GM19351 (cell line): ENCODE measurements around the gene ENOX1.

Source experiments
- ATAC-seq: cut with Tn5 transposase; IDR thresholded peaks from one replicate; pipeline ENCODE4 v1.9.1; 2021; ENCODE audit warnings: mild to moderate bottlenecking, moderate library complexity; ENCODE audit not compliant: unreplicated experiment

The ENOX1 gene

DNA sequence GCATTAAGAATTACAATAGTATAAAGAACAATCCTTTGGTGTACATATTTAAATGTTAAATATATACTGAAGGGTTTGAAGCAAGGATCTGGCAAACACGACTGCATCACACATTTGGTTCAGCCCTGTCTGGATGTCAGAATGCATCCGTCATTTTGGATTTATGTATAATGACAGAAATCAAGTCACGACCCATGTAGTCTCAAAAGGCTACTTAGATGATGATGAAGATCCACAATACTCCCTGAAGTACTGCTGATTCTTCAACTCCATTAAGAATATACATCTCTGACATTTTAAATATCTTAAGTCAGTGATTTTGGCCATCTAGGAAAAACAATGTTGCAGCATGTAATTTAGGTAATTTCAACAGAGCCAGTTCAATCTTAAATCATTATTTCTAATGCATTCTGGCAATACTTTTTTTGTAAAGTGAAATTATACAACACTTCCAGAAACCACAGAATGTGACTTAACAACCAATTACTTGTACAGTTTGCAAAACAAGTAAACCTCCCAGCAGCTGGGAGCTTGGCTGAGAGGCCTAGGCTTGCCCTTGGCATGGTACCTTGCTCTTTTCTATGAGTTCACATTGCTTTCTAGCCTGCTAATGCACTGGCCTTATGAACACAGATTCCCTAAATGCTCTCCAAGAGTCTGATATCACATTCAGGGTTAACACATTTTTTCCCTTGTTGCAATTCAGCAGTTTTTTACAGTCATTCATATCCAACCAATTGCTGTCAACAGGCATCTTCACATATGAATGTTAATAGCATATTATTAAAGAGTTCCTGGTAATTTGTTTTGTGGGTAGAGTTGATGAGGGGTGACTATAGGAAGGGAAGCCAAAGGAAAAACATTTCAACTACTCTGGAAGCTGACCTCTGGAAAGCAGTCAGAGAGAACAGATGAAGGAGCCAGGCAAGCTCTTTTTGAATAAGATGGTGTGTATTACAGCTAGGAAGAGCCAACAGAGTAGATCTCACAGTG is 175.2 kb downstream of the ENOX1 start:
- ATAC-seq: no peak

DNA sequence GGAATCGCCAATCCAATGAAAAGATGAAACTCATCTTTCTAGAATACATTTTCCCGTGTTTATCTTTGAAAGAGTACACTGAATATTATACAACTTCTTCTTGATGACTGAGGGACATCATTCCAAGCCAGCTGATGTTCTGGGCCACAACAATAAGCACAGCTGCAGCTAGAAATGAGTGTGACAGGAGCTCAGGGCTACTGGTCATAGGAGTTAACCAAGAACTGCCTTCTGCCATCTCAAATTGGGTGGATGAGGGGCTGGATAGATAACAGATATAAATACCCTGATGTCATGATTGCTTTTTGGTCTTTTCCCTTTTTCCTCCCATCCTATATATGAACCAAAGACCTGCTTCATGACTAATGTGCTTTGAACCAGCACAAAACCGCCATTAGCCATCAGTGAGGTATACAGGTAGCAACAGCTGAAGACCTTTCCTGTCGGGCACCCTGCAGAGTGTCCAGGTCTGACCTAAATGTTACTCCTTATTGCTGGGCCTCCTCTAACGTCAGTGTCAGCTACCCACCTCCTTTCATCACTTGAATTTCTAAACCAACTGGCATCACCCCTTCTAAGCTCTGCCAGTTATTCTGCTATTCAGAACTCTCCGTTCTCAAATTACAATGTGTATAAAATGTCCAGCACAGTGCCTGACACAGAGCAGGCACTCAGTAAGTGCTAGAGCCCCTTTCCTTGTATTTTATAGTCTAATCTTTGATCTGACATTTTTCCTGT is 178.2 kb downstream of the ENOX1 start:
- no peak for ATAC-seq

DNA sequence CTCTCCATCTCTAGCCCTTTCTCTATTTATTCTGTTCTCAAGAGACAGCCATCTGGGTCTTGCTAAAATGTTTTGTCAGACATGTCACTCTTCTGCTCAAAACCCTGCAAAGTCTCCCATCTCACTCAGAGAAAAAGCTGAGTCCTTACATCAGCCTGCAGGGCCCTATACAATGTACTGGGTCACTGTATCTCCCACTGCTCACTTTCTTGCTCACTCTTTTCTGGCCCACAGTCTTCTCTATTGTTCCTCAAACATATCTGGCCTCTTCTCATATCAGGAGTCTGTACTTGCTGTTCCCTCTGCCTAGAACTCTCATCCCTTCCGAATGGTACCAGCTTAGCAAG is 189.2 kb downstream of the ENOX1 start:
- no peak for ATAC-seq

DNA sequence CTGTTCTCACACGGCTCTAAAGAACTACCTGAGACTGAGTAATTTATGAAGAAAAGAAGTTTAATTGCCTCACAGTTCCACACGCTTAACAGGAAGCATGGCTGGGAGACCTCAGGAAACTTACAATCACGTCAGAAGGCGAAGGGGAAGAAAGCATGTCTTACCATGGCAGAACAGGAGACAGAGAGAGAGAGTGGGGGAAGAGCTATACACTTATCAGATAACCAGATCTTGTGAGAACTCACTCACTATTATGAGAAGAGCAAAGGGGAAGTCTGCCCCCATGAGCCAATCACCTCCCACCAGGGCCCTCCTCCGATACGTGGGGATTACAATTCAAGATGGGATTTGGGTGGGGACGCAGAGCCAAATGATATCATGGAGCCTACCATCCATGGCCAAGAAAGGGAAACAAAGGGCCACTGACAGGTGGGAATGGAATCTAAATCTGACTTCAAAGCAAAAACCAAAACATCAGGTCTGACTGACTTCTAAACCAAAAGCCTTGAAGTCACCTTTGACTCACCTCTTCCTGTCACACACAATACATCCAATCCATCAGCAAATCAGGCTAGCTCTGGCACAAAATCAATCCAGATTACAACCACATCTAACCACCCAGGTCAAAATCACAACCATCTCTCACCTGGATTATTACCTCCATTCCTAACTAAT is 189.7 kb downstream of the ENOX1 start:
- no peak for ATAC-seq

DNA sequence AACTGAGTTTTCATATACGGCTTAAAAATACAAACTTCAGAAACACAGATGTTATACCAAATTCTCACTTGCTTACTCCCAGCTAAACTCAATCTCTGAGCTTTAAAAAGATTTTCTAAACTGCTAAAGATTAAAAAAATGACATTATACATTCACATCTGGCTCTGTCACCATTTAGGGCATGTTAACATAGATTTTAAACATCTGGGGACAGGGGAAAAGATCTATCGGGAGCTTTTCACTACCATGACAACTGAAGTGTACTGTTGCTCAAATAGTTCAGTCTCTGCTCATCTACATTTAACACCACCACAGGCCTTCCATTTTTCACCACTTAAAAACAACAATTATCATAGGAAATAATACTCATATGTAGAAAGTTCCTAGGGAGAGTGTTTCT is 190.8 kb downstream of the ENOX1 start:
- no peak for ATAC-seq

DNA sequence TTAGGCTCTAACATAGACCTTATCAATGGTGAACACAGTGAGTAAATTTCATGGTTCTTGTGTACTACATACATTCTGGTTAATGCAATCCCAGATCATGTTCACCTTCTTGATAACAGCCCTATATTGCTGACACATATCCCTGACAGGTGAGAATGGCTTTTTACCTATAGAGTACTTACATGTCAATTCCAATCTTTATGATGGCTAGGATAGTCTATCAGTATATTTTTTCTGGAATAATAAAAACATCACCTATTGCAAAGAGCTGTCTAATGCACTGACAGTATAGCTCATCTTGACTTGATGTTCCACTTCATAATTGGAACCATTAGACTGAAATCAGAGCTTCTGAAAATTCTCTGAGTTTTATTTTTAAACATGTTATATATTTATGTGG is 199.4 kb downstream of the ENOX1 start:
- no peak for ATAC-seq

DNA sequence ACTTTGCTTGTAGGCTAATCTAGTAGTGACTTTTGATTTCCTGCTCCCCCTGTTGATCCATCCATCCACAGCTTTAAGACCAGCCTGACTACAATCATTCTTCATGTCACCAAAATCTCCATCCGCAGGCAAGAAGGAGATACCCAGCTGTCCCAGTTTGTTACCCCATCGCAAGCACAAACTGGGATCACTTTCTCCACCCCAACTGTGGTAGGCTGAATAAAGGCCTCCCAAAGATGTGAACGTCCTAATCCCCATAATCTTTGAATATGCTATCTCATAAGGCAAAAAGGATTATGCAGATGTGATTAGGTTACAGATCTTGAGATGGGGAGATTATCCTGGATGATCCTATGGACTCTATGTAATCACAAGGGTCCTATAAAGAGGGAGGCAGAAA is 202.0 kb downstream of the ENOX1 start:
- ATAC-seq: no peak

DNA sequence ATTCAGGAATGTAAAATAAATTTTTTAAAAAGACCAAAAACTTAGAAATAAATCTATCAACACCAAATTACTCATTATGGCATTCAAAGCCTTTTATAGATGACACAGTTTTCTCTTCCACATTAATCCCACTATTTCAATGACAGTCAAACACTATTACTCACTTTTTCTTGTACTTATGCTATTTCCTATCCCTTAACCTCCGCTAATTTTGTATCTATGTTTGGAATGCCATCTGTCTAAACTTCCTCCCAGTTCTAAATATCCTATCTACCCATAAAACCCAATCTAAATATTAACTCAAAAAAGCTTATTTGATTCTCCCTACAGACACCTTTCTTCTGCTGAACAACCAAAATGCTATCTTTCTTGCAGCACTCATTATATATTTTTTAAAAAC is 203.5 kb downstream of the ENOX1 start:
- ATAC-seq: no peak

DNA sequence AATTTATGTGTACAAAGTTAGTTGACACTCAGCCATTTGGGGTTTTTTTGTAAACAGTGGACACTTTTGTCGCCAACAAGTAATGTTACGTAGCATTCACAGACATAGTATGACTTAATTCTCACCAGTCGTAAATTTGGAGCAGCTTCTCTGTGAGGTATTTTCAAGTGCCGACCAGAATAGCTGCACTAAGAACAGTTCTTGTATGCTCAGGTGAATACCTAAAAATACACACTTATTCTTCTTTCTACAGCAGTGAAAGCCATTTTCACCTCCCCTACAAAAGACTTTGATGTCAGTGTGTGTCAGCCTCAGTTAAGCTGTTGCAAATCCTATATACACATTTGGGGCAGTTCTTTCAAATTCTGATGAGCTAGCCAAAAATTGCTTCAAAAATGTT is 206.5 kb downstream of the ENOX1 start:
- no peak for ATAC-seq

DNA sequence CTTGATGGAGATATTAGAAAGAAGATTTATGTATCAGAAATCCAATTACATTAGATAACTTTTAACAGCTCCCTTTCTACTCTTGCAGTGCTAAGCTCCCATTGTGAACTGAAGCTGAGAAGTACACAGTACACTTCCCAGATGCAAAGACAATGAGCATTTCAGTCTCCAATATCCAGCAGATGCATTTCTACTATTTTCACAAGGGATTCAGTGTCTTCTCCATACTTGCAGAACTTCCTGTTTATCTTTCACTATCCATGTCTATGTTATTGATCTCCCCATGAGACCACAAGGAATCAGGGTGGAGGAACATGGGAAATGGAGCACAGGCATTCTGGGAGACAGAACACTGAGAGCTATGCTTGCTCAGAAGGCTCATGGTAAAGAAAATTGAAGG is 207.5 kb downstream of the ENOX1 start:
- ATAC-seq: no peak

DNA sequence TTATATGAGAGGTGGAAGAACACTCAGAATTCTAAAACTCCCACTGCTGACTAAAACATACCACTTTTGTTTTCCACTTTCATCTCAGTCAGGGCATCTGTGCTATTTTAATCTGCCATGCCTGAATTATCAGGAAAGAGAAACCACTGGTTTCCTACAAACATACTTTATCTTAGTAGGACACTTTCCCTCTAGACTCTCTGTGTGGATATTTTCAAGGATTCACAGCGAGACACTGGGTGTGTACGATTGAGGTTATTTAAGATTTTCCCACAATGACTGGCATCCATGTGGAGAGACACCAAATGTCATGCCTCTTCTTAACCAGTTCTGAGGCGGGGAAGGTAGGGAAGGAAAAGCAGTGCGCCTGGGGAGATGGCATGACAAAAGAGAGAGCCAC is 212.2 kb downstream of the ENOX1 start:
- no peak for ATAC-seq

DNA sequence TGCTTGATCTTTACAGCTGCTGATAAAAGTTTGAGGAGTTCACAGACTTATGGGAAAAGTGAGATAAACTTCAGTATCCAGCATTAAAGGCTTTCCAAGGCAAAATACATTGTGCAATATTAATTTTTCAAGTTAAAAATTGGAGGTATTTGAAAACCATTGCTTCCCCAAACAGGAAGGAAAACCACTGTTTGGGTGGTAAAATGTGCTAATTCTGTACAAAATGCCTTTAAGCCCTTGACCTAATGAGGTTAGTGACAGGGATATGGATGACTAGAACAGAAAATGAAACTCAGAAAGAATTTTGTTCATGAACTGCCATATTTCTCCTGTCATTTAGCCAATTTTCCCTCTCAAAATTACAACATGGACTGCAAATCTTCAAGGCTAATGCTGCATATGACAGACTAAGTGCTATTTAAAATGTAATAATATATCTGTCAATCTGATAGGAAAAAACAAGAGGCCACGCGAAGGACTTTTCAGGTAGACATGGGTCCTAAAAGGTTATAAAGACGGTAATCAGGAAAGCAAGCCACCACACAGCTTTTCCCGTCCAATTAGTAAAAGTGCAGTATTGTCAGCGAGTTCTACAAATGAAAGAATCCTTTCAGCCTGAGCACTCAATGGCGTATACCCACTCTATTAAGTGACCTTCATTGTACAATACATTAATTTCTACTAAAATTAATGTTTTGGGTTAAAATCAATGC is 212.8 kb downstream of the ENOX1 start:
- no peak for ATAC-seq

DNA sequence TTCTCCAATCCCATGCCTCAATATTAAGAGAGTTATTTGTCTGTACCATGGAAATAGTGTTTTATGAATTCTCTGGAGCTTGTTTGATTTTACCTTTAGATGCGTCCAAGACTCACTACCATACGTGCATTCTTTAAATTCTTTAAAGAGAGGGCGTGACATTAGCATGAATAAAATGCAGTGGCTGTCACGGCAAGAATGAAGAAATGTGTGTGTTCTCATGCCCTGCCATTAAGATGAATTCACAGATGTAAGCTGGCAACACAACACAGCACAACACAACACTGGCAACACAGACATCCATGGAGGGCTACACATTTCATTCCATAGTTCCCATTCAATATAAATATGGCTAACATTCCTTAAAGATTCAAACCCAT is 213.4 kb downstream of the ENOX1 start:
- ATAC-seq: no peak

DNA sequence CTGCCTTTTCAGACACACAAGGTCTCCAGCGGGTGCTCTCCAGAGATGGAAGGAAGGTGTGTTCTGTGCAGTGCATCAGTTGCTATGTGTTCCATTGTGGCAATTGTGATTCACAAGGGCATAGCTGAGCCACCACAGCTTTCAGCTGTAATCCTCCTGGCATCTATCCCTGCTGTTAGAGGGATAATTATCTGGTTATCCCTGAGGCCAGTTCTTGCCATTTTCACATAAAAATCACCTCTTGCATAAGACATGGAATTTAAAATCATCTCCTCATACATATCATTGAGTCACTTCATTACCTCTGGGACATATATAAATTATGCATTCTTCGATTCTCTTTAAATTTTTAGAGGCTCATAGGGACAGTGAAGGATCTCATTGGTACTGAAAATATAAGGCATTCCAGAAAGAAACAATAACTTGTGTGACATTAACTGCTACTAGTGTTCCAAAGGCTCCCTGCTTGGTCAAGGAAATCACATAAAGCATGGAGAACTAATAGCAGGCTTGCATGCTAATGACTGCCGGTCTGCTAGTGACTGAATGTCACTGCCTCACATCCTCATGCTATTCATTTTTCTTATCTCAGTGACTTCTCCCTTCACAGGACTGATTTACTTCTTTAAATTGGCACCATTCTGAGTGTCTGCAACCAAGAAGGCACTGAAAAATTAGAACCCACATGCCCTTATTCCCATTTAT is 214.0 kb downstream of the ENOX1 start:
- no peak for ATAC-seq

DNA sequence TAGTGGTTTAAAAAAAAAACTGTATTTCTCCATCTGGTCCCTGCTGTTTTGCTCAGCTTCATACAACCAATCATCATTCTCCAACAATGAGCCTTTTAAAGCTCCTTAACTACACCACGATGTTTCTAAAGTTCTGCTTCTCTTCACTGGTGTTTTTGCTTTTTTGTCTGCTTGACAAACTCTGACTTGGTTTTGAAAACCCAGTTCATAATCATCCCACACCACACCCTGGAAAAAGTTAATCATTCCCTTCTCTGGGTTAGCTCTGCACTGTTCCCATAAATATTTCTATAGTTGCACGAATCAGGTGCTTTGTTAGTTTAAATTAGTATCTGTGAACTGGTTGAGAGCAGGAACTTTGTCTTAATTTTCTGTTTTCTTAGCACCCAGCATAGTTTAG is 217.1 kb downstream of the ENOX1 start:
- ATAC-seq: no peak

DNA sequence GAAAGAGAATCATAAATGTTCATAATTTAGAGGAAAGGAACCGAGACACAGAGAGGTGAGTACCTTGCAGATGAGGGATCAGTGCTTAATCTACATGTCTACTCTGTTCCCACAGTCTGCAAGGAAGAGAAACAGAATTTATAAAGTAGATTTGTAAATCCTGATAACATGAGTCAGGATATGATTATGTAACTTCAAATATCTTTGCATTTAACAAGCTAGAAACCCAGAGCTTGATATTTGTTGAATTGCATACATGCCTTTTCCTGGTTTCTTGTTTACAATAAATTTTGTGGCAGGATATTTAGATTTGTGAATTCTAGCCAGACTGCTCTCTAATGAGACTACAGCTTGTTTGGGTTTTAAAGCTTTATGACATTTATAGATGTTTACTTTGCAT is 219.2 kb downstream of the ENOX1 start:
- ATAC-seq: no peak

DNA sequence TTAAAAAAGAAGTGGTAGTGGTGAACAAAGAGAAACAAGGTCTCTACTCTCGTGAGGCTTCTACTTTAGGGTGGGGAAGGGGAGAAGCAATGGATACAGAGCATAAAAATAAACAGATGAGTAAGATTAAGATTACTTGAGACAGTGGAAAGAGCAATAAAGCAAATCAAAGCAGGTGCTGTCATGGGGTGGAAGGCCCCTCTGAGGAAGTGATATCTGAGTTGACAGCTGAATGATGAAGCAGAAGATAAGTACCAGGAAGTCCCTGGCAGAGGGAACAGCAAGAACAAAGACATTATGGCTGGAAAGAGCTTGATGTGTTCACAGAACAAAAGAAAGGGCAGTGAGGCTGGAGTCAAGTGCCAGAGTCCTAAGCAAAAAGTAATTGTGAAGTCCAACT is 221.8 kb downstream of the ENOX1 start:
- no peak for ATAC-seq

DNA sequence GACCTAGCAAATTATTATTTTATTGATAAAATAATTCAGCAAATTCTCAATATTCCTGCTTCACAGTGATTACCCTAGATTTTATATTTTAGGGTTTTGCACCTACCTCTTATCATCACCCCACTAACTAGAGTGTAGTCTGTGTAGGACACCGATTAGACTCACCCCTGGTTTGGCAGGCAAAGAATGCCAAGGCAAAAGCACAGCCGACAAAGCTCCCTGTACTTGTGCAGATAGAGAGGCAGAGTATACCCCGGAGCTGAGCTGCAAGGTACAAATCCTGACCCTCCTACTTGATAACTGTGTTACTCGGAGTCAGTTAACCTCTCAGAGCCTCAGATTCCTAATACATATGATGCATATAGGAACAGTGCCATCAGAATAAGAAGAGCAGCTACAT is 225.7 kb downstream of the ENOX1 start:
- no peak for ATAC-seq

DNA sequence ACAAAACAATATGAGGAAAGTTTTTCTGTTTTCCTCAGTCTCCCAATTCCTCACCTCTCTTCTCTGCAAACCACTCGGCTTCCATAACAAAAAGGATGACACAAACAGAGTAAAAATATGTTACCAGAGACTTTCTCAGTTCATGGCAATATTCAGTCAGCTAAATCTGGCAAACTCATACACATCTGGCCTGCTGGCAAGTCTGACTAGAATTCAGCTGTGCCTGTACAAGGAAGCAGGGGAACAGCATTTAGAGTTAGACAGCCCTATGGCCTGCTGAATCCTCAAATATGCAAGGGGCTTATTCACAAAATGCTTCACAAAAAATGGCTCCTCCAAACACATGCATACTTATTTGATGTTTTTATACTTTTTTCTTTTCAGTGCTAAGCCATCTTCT is 227.8 kb downstream of the ENOX1 start:
- no peak for ATAC-seq

DNA sequence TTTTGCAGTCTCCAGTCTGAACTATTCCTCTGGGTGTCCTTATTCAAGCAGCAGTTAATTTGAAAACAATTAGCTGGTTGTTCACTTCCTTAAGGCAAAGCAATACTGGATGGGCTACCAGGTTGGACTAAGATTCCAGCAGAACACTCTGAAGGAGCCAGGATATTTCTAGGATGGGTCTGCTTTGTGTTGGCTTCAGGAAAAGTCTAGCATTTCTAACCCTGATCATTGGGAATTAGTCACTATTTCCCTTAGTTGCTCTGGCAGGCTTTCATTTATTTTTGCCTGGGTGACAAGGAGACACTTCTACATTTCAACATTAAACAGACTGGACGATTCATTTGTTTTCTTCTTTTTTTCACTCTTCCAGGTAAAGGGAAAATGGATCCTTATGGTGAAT is 228.4 kb downstream of the ENOX1 start:
- no peak for ATAC-seq

DNA sequence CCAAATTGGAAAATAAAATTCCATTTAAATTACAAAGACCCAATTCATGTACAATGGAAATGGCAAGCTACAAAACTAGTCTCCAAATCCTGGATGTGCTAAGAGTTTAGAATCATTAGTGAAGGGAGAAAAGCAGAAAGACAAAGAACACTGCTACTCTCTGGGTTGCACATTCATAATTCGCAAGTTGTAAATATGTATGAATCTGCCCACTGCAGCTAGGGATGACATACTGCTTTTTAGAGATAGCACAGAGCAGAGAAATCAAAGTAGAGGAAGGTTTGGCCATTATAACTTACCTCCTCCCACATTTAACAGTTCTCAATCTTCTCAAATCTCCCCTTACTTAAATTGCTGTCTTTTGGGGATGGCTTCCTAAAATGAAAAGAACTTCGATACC is 231.1 kb downstream of the ENOX1 start:
- no peak for ATAC-seq
